ENCODE data around the gene CTSZ. TPM values are rescaled to one million over a fixed set of nuclear protein-coding genes. Genes with fewer than 3 reads are reported as not detected.
"Not testable (repeated sequence)": the region's sequence is repeated elsewhere in the genome, so short reads cannot be mapped to it uniquely, and the experiment has no call there.

The CTSZ gene
- total and polyA plus RNA-seq, 5 donors = 136 to 166 (median 147) TPM

GRCh38 chr20:58963922-58964321 is 43.1 kb downstream of the CTSZ start:
- ATAC-seq; H3K4me1 ChIP-seq (ENCODE audit: control insufficient read depth, insufficient read depth, low read length); DNase-seq; H3K27me3 ChIP-seq (ENCODE audit: control insufficient read depth, insufficient read depth); intact Hi-C loops (cut with DNase I); H3K9me3 ChIP-seq (ENCODE audit: control insufficient read depth, low read length); H3K4me3 ChIP-seq (ENCODE audit: low read length); H3K27ac ChIP-seq (ENCODE audit: low read length): not testable (repeated sequence)
- 84% methylated on average over 5 of the region's 5 CpGs for WGBS

GRCh38 chr20:58963060-58963584 is 43.9 kb downstream of the CTSZ start:
- WGBS = 63% methylated on average over 8 of the region's 8 CpGs
- no peak for ATAC-seq
- no peak overlapping the region for H3K27ac ChIP-seq (ENCODE audit: low read length)
- H3K4me3 ChIP-seq (ENCODE audit: low read length) = no peak overlapping the region
- intact Hi-C loops (cut with DNase I) = no loop called here
- no peaks in the 10 kb centered on the region for H3K4me1 ChIP-seq (ENCODE audit: control insufficient read depth, insufficient read depth, low read length)
- no peaks in the 10 kb centered on the region for H3K9me3 ChIP-seq (ENCODE audit: control insufficient read depth, low read length)
- no peak for DNase-seq
- no peaks in the 10 kb centered on the region for H3K27me3 ChIP-seq (ENCODE audit: control insufficient read depth, insufficient read depth)

DNA sequence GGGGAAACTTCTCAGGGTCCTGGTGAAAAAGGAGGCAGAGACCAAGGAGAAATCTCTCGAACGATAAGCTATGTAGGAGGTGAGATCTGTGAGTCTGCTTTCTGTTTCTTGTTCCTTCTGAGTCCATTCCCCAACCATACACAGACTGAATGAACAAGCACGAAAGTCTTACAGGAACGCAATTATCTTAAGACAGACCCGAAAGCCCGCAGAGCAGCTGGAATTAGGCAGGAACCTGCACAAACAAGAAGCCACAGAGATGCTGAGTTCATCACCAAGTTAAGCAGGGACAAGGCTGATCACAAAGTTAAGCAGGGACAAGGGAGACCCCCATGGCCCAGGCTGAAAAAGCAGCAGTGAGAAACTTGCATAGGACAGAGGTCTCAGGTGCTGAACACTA is 47.4 kb downstream of the CTSZ start:
- intact Hi-C loops (cut with DNase I) = no loop called here
- Histone ChIP-seq H3K4me3 (ENCODE audit: low read length) (no peak overlapping the region), H3K4me1 (ENCODE audit: control insufficient read depth, insufficient read depth, low read length) (no peaks in the 10 kb centered on the region), H3K27me3 (ENCODE audit: control insufficient read depth, insufficient read depth) (no peaks in the 10 kb centered on the region), H3K27ac (ENCODE audit: low read length) (no peak overlapping the region), H3K9me3 (ENCODE audit: control insufficient read depth, low read length) (no peaks in the 10 kb centered on the region)
- whole genome bisulfite sequencing = 67% methylated on average over 6 of the region's 6 CpGs
- DNase-seq = no peak
- no peak for ATAC-seq

DNA sequence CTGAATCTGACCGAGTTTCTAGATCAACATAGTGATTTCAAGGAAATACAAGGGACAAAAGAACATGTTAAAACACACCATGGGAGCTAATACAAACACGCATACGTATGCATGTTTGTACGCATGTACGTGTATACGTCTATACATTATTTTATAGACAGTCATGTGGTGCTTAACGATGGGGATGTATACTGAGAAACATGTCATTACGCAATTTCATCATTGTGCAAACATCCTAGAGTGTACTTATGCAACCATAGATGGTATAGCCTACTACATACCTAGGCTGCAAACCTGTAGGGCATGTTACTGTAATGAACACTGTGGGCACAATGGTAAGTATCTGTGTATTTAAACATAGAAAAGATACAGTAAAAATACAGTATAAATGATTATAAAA is 51.0 kb downstream of the CTSZ start:
- no peak for ATAC-seq
- H3K27ac ChIP-seq (ENCODE audit: low read length) = no peak overlapping the region
- no peaks in the 10 kb centered on the region for H3K27me3 ChIP-seq (ENCODE audit: control insufficient read depth, insufficient read depth)
- no peak for DNase-seq
- no peak overlapping the region for H3K4me3 ChIP-seq (ENCODE audit: low read length)
- no peaks in the 10 kb centered on the region for H3K9me3 ChIP-seq (ENCODE audit: control insufficient read depth, low read length)
- intact Hi-C loops (cut with DNase I) = no loop called here
- H3K4me1 ChIP-seq (ENCODE audit: control insufficient read depth, insufficient read depth, low read length) = no peaks in the 10 kb centered on the region
- 88% methylated on average over 8 of the region's 8 CpGs for WGBS

DNA sequence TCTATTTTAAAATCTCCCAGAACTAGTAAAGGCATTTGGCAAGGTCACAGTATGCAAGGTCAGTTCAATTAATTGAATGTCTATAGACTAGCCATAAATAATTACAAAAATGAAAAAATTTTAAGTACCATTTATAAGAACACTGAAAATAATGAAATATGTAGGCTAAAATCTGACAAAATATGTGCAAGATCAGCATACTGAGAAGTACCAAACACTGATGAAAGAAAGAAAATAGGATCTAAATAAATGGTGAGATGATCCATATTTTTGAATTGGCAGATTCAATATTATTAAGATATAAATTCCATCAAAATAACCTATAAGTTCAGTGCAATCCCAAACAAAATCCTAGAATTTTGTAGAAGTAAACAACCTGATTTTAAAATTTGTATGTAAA is 54.0 kb downstream of the CTSZ start:
- ATAC-seq (no peak), DNase-seq (no peak)
- H3K4me1 ChIP-seq (ENCODE audit: control insufficient read depth, insufficient read depth, low read length) = no peaks in the 10 kb centered on the region
- no peak overlapping the region for H3K4me3 ChIP-seq (ENCODE audit: low read length)
- H3K27me3 ChIP-seq (ENCODE audit: control insufficient read depth, insufficient read depth) = no peaks in the 10 kb centered on the region
- intact Hi-C loops (cut with DNase I) = no loop called here
- no peaks in the 10 kb centered on the region for H3K9me3 ChIP-seq (ENCODE audit: control insufficient read depth, low read length)
- no peak overlapping the region for H3K27ac ChIP-seq (ENCODE audit: low read length)

DNA sequence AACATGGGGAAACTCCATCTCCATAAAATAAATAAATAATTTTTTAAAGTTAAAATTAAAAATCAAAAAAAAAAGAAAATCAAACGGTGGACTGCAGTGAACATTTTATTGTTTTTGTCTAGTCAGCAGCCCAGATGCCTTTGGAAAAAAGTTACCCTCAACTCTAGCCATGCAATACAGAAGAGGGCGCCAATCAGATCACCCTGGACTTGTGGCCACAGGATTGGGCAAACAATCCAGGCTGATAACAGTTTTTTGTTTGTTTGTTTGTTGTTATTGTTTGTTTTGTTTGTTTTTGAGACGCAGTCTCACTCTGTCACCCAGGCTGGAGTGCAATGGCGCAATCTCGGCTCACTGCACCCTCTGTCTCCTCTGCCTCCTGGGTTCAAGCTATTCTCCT is 56.5 kb downstream of the CTSZ start:
- DNase-seq (no peak), ATAC-seq (no peak)
- H3K9me3 ChIP-seq (ENCODE audit: control insufficient read depth, low read length) = no peaks in the 10 kb centered on the region
- no peaks in the 10 kb centered on the region for H3K27me3 ChIP-seq (ENCODE audit: control insufficient read depth, insufficient read depth)
- WGBS = 83% methylated on average over 5 of the region's 5 CpGs
- no peak overlapping the region for H3K27ac ChIP-seq (ENCODE audit: low read length)
- intact Hi-C loops (cut with DNase I) = no loop called here
- no peaks in the 10 kb centered on the region for H3K4me1 ChIP-seq (ENCODE audit: control insufficient read depth, insufficient read depth, low read length)
- no peak overlapping the region for H3K4me3 ChIP-seq (ENCODE audit: low read length)

DNA sequence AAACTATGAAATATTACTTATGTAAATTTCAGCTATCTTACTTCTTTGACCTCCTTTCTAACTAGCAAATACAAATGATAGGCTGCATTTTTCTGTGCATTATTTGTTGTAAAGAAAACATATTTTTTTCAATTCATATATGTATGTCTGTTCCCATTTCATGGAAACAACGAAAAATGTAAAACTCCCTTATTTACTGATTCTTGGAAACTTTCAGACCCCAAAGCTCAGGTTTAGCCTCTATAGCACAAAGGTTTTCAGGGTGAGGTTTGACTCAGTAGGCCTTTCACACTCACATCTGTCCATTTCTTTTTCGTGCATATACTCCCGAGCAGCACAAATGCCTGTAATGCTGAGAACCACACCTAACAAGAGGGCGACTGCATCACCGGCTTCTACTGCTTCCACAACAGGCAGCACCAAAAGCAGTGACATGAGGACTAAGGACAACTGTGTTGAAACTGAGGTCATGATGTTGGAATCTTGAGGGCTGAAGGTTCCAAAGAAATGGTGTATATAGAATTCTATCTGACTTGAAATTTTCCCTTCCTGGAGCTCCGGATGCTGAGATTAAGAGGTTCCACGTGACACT is 59.2 kb downstream of the CTSZ start:
- H3K27ac ChIP-seq (ENCODE audit: low read length); DNase-seq; H3K9me3 ChIP-seq (ENCODE audit: control insufficient read depth, low read length); H3K27me3 ChIP-seq (ENCODE audit: control insufficient read depth, insufficient read depth); H3K4me1 ChIP-seq (ENCODE audit: control insufficient read depth, insufficient read depth, low read length); ATAC-seq; H3K4me3 ChIP-seq (ENCODE audit: low read length); intact Hi-C loops (cut with DNase I): not testable (repeated sequence)
- 77% methylated on average over 7 of the region's 7 CpGs for WGBS

DNA sequence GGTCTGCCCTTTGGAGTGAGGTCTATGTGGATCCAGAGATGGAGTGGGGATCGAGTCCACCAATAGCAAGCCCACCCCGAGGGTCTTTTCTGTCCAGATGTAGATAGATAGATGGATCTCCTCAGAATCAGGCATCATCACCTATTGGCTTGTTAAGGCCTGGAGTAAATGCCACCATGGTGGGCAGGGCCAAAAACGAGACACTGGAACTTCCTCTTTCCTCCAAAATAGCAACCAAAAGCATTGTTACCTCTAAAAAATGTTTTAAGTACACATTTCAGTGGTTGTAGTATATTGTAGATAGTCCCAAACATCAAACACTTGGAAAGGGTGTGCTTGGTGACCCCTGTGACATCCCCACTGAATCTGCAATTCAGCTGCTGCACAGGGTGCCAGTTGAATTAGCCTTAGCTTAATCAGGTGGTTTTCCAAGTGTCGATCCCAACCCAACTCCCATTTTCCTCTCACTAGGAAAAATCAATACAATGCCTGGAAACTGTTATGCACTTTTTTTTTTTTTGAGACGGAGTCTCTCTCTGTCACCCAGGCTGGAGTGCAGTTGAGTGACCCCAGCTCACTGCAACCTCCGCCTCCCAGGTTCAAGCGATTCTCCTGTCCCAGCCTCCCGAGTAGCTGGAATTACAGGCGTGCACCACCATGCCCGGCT is 61.0 kb downstream of the CTSZ start:
- no peaks in the 10 kb centered on the region for H3K9me3 ChIP-seq (ENCODE audit: control insufficient read depth, low read length)
- ATAC-seq = no peak
- no peaks in the 10 kb centered on the region for H3K27me3 ChIP-seq (ENCODE audit: control insufficient read depth, insufficient read depth)
- H3K4me3 ChIP-seq (ENCODE audit: low read length) = no peak overlapping the region
- DNase-seq = no peak
- no peaks in the 10 kb centered on the region for H3K4me1 ChIP-seq (ENCODE audit: control insufficient read depth, insufficient read depth, low read length)
- WGBS = 88% methylated on average over 10 of the region's 10 CpGs
- intact Hi-C loops (cut with DNase I) = no loop called here
- no peak overlapping the region for H3K27ac ChIP-seq (ENCODE audit: low read length)

Other genes with a start within 250 kb of the CTSZ start
- under 1 TPM; 0.42 to 0.74 (median 0.50) TPM for gene GNAS-AS1, start 156.4 kb downstream of the CTSZ start, total RNA-seq
- gene GNAS-AS1, start 156.4 kb downstream of the CTSZ start, polyA plus RNA-seq = 0.32 TPM
- 1,000 to 10,000 TPM; 1,230 to 1,665 (median 1,377) TPM for gene GNAS, start 154.5 kb downstream of the CTSZ start, total RNA-seq
- 1,885 TPM for gene GNAS, start 154.5 kb downstream of the CTSZ start, polyA plus RNA-seq
- gene NELFCD, start 26.0 kb downstream of the CTSZ start, total RNA-seq = 10 to 100 TPM; 26.4 to 33.0 (median 28.9) TPM
- gene NELFCD, start 26.0 kb downstream of the CTSZ start, polyA plus RNA-seq = 19.2 TPM
- under 1 TPM in 3 of 4 donors, not detected in 1; 0.11 to 0.17 (median 0.12) TPM for gene TUBB1, start 12.2 kb upstream of the CTSZ start, total RNA-seq
- 0.09 TPM for gene TUBB1, start 12.2 kb upstream of the CTSZ start, polyA plus RNA-seq
- gene ATP5F1E, start 25.1 kb upstream of the CTSZ start, total RNA-seq = 100 to 1,000 TPM; 109 to 131 (median 121) TPM
- gene ATP5F1E, start 25.1 kb upstream of the CTSZ start, polyA plus RNA-seq = 131 TPM
- 10 to 100 TPM; 32.1 to 49.0 (median 41.3) TPM for gene PRELID3B, start 35.5 kb upstream of the CTSZ start, total RNA-seq
- gene PRELID3B, start 35.5 kb upstream of the CTSZ start, polyA plus RNA-seq = 18.3 TPM
- under 1 TPM; 0.06 to 0.18 (median 0.16) TPM for gene ZNF831, start 156.6 kb upstream of the CTSZ start, total RNA-seq
- gene ZNF831, start 156.6 kb upstream of the CTSZ start, polyA plus RNA-seq = 0.05 TPM

All from right cardiac atrium (tissue), 5 donors.